T-helper 1 cell treated with Interleukin-12 subunit alpha and Interleukin-12 subunit beta and Interleukin-4 antibody, amounts not matched to agents 30 μg/mL and 1 μg/mL, for 36 hours (primary cell): ENCODE results near the gene HSD3B7.
A peak's percentile ranks its signal among the peaks of the same experiment; 100 is the strongest.
"Not testable (repeated sequence)": the region's sequence is repeated elsewhere in the genome, so short reads cannot be mapped to it uniquely, and the experiment has no call there.

Experiments
- H3K27ac Mint-ChIP-seq: one replicate; pipeline ENCODE4 v1.8.0; 2021; ENCODE audit warnings: mild to moderate bottlenecking, mixed read lengths
- H3K27me3 Mint-ChIP-seq: one replicate; pipeline ENCODE4 v1.8.0; 2021; ENCODE audit warnings: low read depth, mixed read lengths
- H3K36me3 Mint-ChIP-seq: one replicate; pipeline ENCODE4 v1.8.0; 2021; ENCODE audit warnings: low read depth, mixed read lengths
- H3K4me1 Mint-ChIP-seq: one replicate; pipeline ENCODE4 v1.8.0; 2021; ENCODE audit warnings: low read depth, mixed read lengths
- H3K4me3 Mint-ChIP-seq: one replicate; pipeline ENCODE4 v1.8.0; 2021; ENCODE audit warnings: mild to moderate bottlenecking, moderate library complexity, mixed read lengths
- H3K9me3 Mint-ChIP-seq: one replicate; pipeline ENCODE4 v1.8.0; 2021; ENCODE audit warnings: mixed read lengths

Gene HSD3B7

GRCh38 chr16:30984669-30985400 lies at the start of gene HSD3B7:
Gene HSD3B7, plus strand, starts transcription at chr16:30985207. Its CDS starts 452 bp downstream, at chr16:30985659.
- Mint-ChIP-seq H3K27me3 (no peaks in the 10 kb centered on the region), H3K27ac (no peak within 1 kb of the TSS), H3K4me1 (peaks cover 4% of the 10 kb centered on the region), H3K4me3 (peak within 1 kb of the TSS; percentile 37), H3K36me3 (peaks cover 15% of the 10 kb centered on the region), H3K9me3 (no peaks in the 10 kb centered on the region)

- Mint-ChIP-seq H3K27ac (no peak overlapping the region), H3K9me3 (no peaks in the 10 kb centered on the region), H3K4me1 (peaks cover 28% of the 10 kb centered on the region), H3K36me3 (peaks cover 9% of the 10 kb centered on the region), H3K27me3 (no peaks in the 10 kb centered on the region), H3K4me3 (no peak overlapping the region)
Observed at GRCh38 chr16:30937692-30938091, 47.3 kb upstream of the HSD3B7 start.

- H3K27me3 Mint-ChIP-seq, H3K9me3 Mint-ChIP-seq, H3K4me3 Mint-ChIP-seq, H3K27ac Mint-ChIP-seq: not testable (repeated sequence)
- Mint-ChIP-seq H3K36me3 (peaks cover 17% of the 10 kb centered on the region), H3K4me1 (peaks cover 29% of the 10 kb centered on the region)
Observed at GRCh38 chr16:30939571-30939970, 45.4 kb upstream of the HSD3B7 start.

DNA sequence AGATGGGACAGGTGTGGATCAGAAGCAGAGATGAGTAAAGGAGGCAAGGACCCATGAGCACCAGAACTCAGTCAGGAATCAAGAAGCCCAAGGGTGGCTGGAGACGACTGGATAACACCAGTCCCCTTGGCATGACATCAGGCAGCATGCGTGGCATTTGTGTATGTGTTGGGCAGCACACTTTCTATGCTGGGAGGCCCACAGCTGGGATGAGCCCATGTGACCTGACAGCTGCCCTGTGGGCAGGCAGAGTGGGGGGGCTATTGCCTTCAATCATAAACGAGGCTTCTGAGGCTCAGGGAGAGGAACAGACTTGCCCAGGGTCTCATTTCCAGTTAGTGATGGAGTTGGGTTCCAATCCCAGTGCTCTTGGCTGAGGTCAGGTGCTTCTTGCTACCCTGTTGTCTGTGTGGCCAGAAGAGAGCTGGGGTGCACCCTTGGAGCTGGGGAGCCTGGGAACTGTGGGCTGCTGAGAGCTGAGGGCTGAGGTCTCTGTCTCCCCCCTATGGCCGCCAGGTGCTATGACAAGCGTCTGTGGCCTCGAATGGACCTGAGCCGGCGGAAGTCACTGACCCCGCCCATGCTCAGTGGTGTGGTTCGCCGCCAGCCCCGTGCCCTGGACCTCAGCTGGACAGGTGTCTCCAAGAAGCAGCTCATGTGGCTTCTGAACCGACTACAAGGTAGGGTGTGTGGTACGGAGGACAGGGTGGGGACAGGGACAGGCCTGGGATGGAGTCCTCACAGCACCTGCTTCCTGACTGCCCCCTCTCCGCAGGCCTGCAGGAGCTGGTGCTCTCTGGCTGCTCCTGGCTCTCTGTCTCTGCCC lies 43.2 kb upstream of the HSD3B7 start:
- Mint-ChIP-seq H3K27ac (peak overlapping the region; percentile 55), H3K4me1 (peaks cover 24% of the 10 kb centered on the region), H3K4me3 (peak overlapping the region; percentile 36), H3K27me3 (no peaks in the 10 kb centered on the region), H3K36me3 (peaks cover 15% of the 10 kb centered on the region), H3K9me3 (no peaks in the 10 kb centered on the region)

DNA sequence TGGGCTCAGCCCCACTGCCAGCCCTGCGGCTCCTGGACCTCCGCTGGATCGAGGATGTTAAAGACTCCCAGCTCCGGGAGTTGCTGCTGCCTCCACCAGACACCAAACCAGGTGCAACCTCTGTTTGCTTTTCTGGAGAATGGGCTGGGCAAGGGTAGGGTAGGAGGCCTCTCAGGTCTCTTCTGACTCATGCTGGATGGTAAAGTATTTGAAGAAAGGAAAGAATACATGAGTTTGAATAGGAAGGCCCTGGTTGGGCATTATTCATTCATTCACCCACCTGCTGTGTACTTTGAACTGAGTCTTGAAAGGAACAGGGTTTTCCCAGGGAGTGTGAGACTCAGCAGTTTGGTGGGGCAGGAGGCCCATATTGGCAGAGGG lies 42.6 kb upstream of the HSD3B7 start:
- Mint-ChIP-seq H3K4me1 (peaks cover 24% of the 10 kb centered on the region), H3K4me3 (peak overlapping the region; percentile 18), H3K36me3 (peaks cover 15% of the 10 kb centered on the region), H3K9me3 (no peaks in the 10 kb centered on the region), H3K27ac (peak overlapping the region; percentile 23), H3K27me3 (no peaks in the 10 kb centered on the region)

DNA sequence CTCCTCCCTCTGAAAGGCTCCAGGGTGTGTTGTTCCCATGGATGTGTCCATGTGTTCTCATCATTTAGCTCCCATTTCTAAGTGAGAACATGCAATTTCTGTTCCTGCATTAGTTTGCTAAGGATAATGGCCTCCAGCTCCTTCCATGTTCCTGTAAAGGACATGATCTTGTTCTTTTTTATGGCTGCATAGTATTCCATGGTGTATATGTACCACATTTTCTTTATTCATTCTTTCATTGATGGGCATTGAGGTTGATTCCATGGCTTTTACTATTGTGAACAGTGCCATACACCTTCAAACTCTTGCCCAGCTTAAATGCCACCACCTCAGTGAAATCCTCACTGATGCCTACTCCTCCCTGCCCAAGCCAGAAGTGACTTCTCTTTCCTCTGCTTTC lies 40.7 kb upstream of the HSD3B7 start:
- Mint-ChIP-seq H3K4me1 (peaks cover 20% of the 10 kb centered on the region), H3K4me3 (no peak overlapping the region), H3K27ac (no peak overlapping the region), H3K36me3 (peaks cover 11% of the 10 kb centered on the region), H3K27me3 (no peaks in the 10 kb centered on the region), H3K9me3 (no peaks in the 10 kb centered on the region)

DNA sequence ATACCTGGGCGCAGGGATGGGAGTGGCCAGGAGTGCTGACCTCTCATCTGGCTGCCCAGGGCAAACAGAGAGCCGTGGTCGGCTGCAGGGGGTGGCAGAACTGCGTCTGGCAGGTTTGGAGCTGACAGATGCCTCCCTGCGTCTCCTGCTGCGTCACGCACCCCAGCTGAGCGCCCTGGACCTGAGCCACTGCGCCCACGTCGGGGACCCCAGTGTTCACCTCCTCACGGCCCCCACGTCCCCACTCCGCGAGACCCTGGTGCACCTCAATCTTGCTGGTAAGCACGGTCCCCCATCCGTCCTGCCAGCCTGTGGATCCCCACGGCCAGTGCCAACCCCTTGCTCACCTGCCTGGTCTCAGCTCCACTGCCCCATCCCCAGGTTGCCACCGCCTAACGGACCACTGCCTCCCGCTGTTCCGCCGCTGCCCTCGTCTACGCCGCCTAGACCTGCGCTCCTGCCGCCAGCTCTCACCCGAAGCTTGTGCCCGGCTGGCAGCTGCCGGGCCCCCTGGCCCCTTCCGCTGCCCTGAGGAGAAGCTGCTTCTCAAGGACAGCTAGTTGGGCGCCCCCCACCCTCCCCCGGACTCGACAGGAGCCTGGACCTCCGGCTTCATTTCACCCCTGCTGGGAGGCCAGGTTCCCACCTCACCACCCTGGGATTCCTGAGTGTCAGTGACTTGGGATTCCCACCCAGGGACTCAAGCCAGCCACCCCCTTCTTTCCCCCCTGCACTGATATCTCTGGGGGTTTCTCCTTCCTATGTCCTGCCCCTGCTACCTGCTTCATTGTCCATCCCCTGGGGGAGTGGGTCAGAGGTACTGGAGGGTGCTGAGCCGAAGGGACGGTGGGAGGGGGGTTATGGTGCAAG lies 38.1 kb upstream of the HSD3B7 start:
- Mint-ChIP-seq H3K4me1 (peaks cover 20% of the 10 kb centered on the region), H3K27ac (no peak overlapping the region), H3K27me3 (no peaks in the 10 kb centered on the region), H3K36me3 (peaks cover 13% of the 10 kb centered on the region), H3K9me3 (no peaks in the 10 kb centered on the region), H3K4me3 (peak overlapping the region; percentile 26)

DNA sequence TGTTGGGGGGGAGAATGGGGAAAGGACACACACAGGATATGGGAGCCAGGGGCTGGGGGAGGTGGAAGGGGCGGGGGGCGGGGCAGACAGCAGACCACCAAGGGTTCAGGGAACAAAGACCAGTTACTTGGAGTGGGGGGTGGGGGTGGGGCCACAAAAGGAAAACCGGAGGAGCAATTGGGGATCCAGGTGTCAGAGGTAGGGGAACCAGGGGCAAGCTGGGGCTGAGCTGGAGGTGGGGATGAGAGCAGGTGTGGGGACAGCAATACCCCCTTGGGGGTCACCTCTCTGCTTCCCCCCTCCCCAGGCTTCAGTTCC lies 37.5 kb upstream of the HSD3B7 start:
- Mint-ChIP-seq H3K27me3 (no peaks in the 10 kb centered on the region), H3K4me1 (peaks cover 16% of the 10 kb centered on the region), H3K4me3 (no peak overlapping the region), H3K36me3 (peaks cover 13% of the 10 kb centered on the region), H3K27ac (no peak overlapping the region), H3K9me3 (no peaks in the 10 kb centered on the region)

GRCh38 chr16:30947859-30948666 lies 36.9 kb upstream of the HSD3B7 start:
- Mint-ChIP-seq H3K27me3 (no peaks in the 10 kb centered on the region), H3K36me3 (peaks cover 13% of the 10 kb centered on the region), H3K4me1 (peaks cover 12% of the 10 kb centered on the region), H3K4me3 (no peak overlapping the region), H3K27ac (no peak overlapping the region), H3K9me3 (no peaks in the 10 kb centered on the region)

DNA sequence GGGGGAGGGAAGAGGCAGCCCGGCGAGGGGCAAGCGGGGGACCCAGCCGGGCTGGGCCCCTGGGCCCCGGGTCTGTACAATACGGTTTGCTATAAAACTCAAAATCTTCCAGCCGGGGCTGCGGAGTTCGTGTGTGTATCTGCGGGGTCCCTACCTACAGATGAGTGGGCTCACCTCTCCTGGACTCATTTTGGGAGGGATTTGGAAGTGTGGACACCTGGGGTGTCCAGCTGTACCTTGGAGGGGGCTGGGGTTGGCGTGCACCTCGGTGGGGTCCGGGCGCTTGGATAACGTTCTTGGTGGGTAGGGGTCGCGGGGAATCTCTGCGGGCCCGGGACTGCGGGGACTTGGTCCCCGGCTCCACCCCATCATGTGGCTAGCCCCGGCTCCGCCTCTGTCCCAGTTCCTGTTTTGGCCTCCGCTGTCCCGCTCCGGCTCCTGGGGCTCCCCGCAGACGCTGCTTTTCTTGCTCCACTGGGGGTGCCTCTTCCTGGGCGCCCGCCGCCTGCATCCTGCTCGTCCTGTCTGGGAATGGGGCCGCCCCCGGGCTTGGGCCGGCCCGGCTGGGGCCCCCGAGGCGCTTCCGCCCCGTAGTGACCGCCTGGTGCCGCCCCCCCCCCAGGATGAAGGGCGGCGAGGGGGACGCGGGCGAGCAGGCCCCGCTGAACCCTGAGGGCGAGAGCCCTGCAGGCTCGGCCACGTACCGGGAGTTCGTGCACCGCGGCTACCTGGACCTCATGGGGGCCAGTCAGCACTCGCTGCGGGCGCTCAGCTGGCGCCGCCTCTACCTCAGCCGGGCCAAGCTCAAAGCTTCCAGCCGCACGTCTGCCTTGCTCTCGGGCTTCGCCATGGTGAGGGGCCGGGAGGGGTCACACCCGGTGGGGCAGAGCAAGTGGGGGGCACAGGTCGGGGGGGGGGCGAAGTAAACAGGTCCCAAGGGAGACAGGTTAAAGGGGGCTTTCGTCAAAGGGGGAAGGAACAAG lies 36.0 kb upstream of the HSD3B7 start, which contains the start of gene ORAI3:
ORAI3 (plus strand) TSS at position 402 of the 983 bp plus-strand sequence; CDS start at position 624, 222 bp downstream.
- H3K27me3 Mint-ChIP-seq: no peaks in the 10 kb centered on the region
- H3K4me1 Mint-ChIP-seq: peaks cover 18% of the 10 kb centered on the region
- H3K9me3 Mint-ChIP-seq: no peaks in the 10 kb centered on the region
- peak within 1 kb of the TSS; percentile 64 for H3K27ac Mint-ChIP-seq
- H3K36me3 Mint-ChIP-seq: peaks cover 10% of the 10 kb centered on the region
- peak within 1 kb of the TSS; percentile 91 for H3K4me3 Mint-ChIP-seq

GRCh38 chr16:30949650-30950515 lies 35.1 kb upstream of the HSD3B7 start:
- Mint-ChIP-seq H3K27me3 (no peaks in the 10 kb centered on the region), H3K4me1 (peaks cover 18% of the 10 kb centered on the region)

GRCh38 chr16:30950516-30951065 lies 34.4 kb upstream of the HSD3B7 start:
- H3K27ac Mint-ChIP-seq: peak overlapping the region; percentile 64
- no peaks in the 10 kb centered on the region for H3K27me3 Mint-ChIP-seq
- peak overlapping the region; percentile 91 for H3K4me3 Mint-ChIP-seq
- H3K36me3 Mint-ChIP-seq: peaks cover 4% of the 10 kb centered on the region
- H3K9me3 Mint-ChIP-seq: no peaks in the 10 kb centered on the region
- peaks cover 18% of the 10 kb centered on the region for H3K4me1 Mint-ChIP-seq

More at GRCh38 chr16:30949650-30950515, 35.1 kb upstream of the HSD3B7 start:
- Mint-ChIP-seq H3K36me3 (peaks cover 4% of the 10 kb centered on the region), H3K4me3 (peak overlapping the region; percentile 91), H3K9me3 (no peaks in the 10 kb centered on the region), H3K27ac (peak overlapping the region; percentile 64)
